WTC11 (cell line): ENCODE data around the gene SEMA3F. TPM values are rescaled to one million over a fixed set of nuclear protein-coding genes. Genes with fewer than 3 reads are reported as not detected.
A peak's percentile ranks its signal among the peaks of the same experiment; 100 is the strongest.

Source experiments
- ATAC-seq: fragments of 200-7000 bp; cut with Tn5 transposase; 2 replicates; pipeline ENCODE4 v1.10.0; 2021; ENCODE audit warnings: mild to moderate bottlenecking, moderate library complexity
- CTCF ChIA-PET: fragments of 300-600 bp; sonication (Branson Sonifier 250); formaldehyde crosslinking; loops from one replicate; lab custom pipeline; 2021; ENCODE audit warnings: antibody characterized with exemption; lab: Charles Lee
- POLR2A ChIA-PET: fragments of 350-600 bp; sonication (Branson Sonifier 250); formaldehyde crosslinking; loops from one replicate; lab custom pipeline; 2021; ENCODE audit warnings: antibody characterized with exemption; lab: Charles Lee
- DNase-seq: peaks from one replicate; pipeline ENCODE4 v3.0.0; 2021; ENCODE audit warnings: low spot score
- H3K27ac Mint-ChIP-seq: 2 replicates; pipeline ENCODE4 v1.8.0; 2021; ENCODE audit warnings: mixed read lengths
- H3K27me3 Mint-ChIP-seq: 2 replicates; pipeline ENCODE4 v1.8.0; 2021; ENCODE audit warnings: low read depth, mild to moderate bottlenecking, moderate library complexity, mixed read lengths
- H3K36me3 Mint-ChIP-seq: 2 replicates; pipeline ENCODE4 v1.8.0; 2021; ENCODE audit warnings: mixed read lengths
- H3K4me1 Mint-ChIP-seq: 2 replicates; pipeline ENCODE4 v1.8.0; 2022; ENCODE audit warnings: mixed read lengths
- H3K4me3 Mint-ChIP-seq: 2 replicates; pipeline ENCODE4 v1.8.0; 2021; ENCODE audit warnings: mild to moderate bottlenecking, moderate library complexity, mixed read lengths
- H3K9me3 Mint-ChIP-seq: 2 replicates; pipeline ENCODE4 v1.8.0; 2021; ENCODE audit warnings: mixed read lengths
- ATF3 ChIP-seq: sonication (generic); formaldehyde crosslinking; conservative IDR thresholded peaks from 2 replicates; pipeline ENCODE4 v1.8.1; 2022; ENCODE audit warnings: mild to moderate bottlenecking, missing genetic modification reagents
- ERG ChIP-seq: fragments of 250-450 bp; sonication (Bioruptor Pico); IDR thresholded peaks from 2 replicates; pipeline ENCODE4 v1.8.0; 2021; ENCODE audit warnings: mild to moderate bottlenecking
- FOXP4 ChIP-seq: sonication (generic); formaldehyde crosslinking; IDR thresholded peaks from 2 replicates; pipeline ENCODE4 v1.8.0; 2022; ENCODE audit warnings: mild to moderate bottlenecking, missing genetic modification reagents
- GRHL2 ChIP-seq: fragments of 250-450 bp; sonication (Bioruptor Pico); IDR thresholded peaks from 2 replicates; pipeline ENCODE4 v1.8.0; 2022; ENCODE audit warnings: mild to moderate bottlenecking, moderate library complexity; ENCODE audit not compliant: insufficient replicate concordance, severe bottlenecking
- HMGA2 ChIP-seq: fragments of 250-450 bp; sonication (Bioruptor Pico); IDR thresholded peaks from 2 replicates; pipeline ENCODE4 v1.4.0; 2021; ENCODE audit warnings: mild to moderate bottlenecking, moderate library complexity
- IRF2 ChIP-seq: sonication (generic); formaldehyde crosslinking; IDR thresholded peaks from 2 replicates; pipeline ENCODE4 v1.8.0; 2022; ENCODE audit warnings: low read depth, missing genetic modification reagents, borderline replicate concordance
- JUN ChIP-seq: sonication (generic); formaldehyde crosslinking; IDR thresholded peaks from 2 replicates; pipeline ENCODE4 v1.8.0; 2023; ENCODE audit warnings: mild to moderate bottlenecking, missing genetic modification reagents
- KAT7 ChIP-seq: sonication (generic); formaldehyde crosslinking; IDR thresholded peaks from 2 replicates; pipeline ENCODE4 v1.8.1; 2023; ENCODE audit warnings: missing genetic modification reagents, mild to moderate bottlenecking, borderline replicate concordance
- MLX ChIP-seq: sonication (generic); formaldehyde crosslinking; IDR thresholded peaks from 2 replicates; pipeline ENCODE4 v1.8.1; 2023; ENCODE audit warnings: mild to moderate bottlenecking, missing genetic modification reagents, moderate library complexity
- MXD4 ChIP-seq: fragments of 250-450 bp; sonication (Bioruptor Pico); IDR thresholded peaks from 2 replicates; pipeline ENCODE4 v1.8.0; 2021; ENCODE audit warnings: mild to moderate bottlenecking, moderate library complexity, borderline replicate concordance
- NFYB ChIP-seq: sonication (generic); formaldehyde crosslinking; conservative IDR thresholded peaks from 2 replicates; pipeline ENCODE4 v1.8.0; 2022; ENCODE audit warnings: low read depth, missing genetic modification reagents
- OVOL2 ChIP-seq: fragments of 250-450 bp; sonication (Bioruptor Pico); IDR thresholded peaks from 2 replicates; pipeline ENCODE4 v1.9.0; 2021; ENCODE audit warnings: mild to moderate bottlenecking, borderline replicate concordance
- SMAD4 ChIP-seq: sonication (generic); formaldehyde crosslinking; IDR thresholded peaks from 2 replicates; pipeline ENCODE4 v1.8.0; 2022; ENCODE audit warnings: mild to moderate bottlenecking, missing genetic modification reagents
- TEAD4 ChIP-seq: sonication (generic); formaldehyde crosslinking; IDR thresholded peaks from 2 replicates; pipeline ENCODE4 v1.8.0; 2022; ENCODE audit warnings: mild to moderate bottlenecking, missing genetic modification reagents
- USF2 ChIP-seq: sonication (generic); formaldehyde crosslinking; IDR thresholded peaks from 2 replicates; pipeline ENCODE4 v1.8.1; 2023; ENCODE audit warnings: mild to moderate bottlenecking, missing genetic modification reagents, moderate library complexity
- ZBTB21 ChIP-seq: sonication (generic); formaldehyde crosslinking; IDR thresholded peaks from 2 replicates; pipeline ENCODE4 v1.8.1; 2023; ENCODE audit warnings: mild to moderate bottlenecking, missing genetic modification reagents, borderline replicate concordance
- ZNF232 ChIP-seq: sonication (generic); formaldehyde crosslinking; IDR thresholded peaks from 2 replicates; pipeline ENCODE4 v1.8.0; 2022; ENCODE audit warnings: mild to moderate bottlenecking, missing genetic modification reagents
- ZNF317 ChIP-seq: sonication (generic); formaldehyde crosslinking; IDR thresholded peaks from 2 replicates; pipeline ENCODE4 v1.8.1; 2023; ENCODE audit warnings: low read depth, mild to moderate bottlenecking, moderate library complexity, missing genetic modification reagents, borderline replicate concordance
- ZNF396 ChIP-seq: fragments of 250-450 bp; sonication (Bioruptor Pico); IDR thresholded peaks from 2 replicates; pipeline ENCODE4 v1.8.0; 2021; ENCODE audit warnings: mild to moderate bottlenecking, moderate library complexity, borderline replicate concordance
- ZNF423 ChIP-seq: fragments of 250-450 bp; sonication (Bioruptor Pico); IDR thresholded peaks from 2 replicates; pipeline ENCODE4 v2.1.2; 2022; ENCODE audit warnings: mild to moderate bottlenecking, moderate library complexity
- total RNA-seq: library from RNA; stranded (reverse); gene quantifications from 3 replicates; pipeline ENCODE4 v1.2.3, GENCODE V29; 2021
- TF ChIP-seq, protein P1 (sequence below): fragments of 250-450 bp; sonication (Bioruptor Pico); IDR thresholded peaks from 2 replicates; pipeline ENCODE4 v1.9.0; 2021; ENCODE audit warnings: mild to moderate bottlenecking

Gene SEMA3F
- total RNA-seq, 1 experiment from 2014 or later: 49.0 TPM

DNA sequence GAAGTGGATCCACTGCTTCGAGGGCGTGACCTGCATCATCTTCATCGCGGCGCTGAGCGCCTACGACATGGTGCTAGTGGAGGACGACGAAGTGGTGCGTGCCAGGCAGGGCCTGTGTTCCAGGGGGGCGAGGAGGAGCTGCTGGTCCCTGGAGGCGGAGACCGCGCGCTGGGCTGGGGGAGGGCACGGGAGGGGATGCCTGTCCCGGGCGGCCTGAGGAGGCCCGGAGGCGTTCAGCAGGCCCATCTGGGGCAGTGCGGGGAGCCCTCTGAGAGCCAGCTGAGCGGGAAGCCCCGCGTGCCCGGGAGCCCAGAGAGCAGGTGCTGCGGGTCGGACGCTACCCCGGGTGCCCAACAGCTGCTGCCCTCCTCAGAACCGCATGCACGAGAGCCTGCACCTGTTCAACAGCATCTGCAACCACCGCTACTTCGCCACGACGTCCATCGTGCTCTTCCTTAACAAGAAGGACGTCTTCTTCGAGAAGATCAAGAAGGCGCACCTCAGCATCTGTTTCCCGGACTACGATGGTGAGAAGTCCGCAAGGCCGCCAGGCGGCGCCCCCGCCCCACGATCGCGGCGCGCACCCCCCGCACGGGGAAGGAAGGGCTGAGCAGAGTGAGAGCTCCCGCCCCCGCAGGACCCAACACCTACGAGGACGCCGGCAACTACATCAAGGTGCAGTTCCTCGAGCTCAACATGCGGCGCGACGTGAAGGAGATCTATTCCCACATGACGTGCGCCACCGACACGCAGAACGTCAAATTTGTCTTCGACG lies 39.2 kb downstream of the SEMA3F start (continued):
- TF ChIP-seq, protein P1, sequence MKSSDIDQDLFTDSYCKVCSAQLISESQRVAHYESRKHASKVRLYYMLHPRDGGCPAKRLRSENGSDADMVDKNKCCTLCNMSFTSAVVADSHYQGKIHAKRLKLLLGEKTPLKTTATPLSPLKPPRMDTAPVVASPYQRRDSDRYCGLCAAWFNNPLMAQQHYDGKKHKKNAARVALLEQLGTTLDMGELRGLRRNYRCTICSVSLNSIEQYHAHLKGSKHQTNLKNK (CRISPR knock-in tag): no peak
- TF ChIP-seq JUN (CRISPR knock-in tag): no peak
- TF ChIP-seq OVOL2 (CRISPR knock-in tag): no peak
- no peak for TF ChIP-seq FOXP4 (CRISPR knock-in tag)
- no peak for TF ChIP-seq MXD4 (CRISPR knock-in tag)
- no peak for TF ChIP-seq IRF2 (CRISPR knock-in tag)
- TF ChIP-seq ZNF232 (CRISPR knock-in tag): peak; percentile 78
- TF ChIP-seq USF2 (CRISPR knock-in tag): peak; percentile 38; the same call in 1 of the 2 replicates
- no peak for TF ChIP-seq NFYB (CRISPR knock-in tag)
- no peak for TF ChIP-seq ZNF396 (CRISPR knock-in tag)
- no peak for TF ChIP-seq GRHL2 (CRISPR knock-in tag)
- TF ChIP-seq ERG (CRISPR knock-in tag): no peak
- no peak for TF ChIP-seq TEAD4 (CRISPR knock-in tag)
- TF ChIP-seq ZNF317 (CRISPR knock-in tag): no peak

DNA sequence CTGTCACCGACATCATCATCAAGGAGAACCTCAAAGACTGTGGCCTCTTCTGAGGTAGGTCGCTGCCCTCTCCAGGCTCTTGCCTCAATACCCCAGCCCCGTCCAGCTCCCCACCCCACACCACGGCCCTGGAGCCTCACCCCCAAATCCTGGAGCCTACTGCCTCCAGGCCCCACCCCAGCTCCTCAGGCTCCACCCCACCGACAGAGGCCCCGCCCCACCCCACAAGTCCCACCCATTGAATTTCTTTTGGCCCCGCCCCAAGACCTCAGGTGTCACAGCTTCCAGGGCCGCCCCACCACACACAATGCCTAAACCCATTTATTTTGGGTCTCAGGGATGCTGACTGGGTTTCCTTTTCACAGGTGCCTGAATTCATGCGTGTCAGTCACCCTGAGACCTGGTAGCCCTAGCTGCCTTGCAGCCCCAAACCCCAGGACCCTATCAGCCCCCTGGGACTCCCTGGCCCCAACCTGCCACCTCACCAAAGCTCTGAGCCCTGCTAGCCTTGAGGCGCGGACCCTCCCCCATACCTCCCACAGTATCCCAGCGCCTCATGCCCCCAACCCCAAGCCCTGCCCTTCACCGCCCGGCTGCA lies 39.9 kb downstream of the SEMA3F start:
- Mint-ChIP-seq H3K4me3 (peak overlapping the region; percentile 51), H3K27me3 (peaks cover 9% of the 10 kb centered on the region), H3K36me3 (no peaks in the 10 kb centered on the region), H3K9me3 (no peaks in the 10 kb centered on the region), H3K27ac (no peak overlapping the region), H3K4me1 (peaks cover 6% of the 10 kb centered on the region)
- TF ChIP-seq KAT7 (CRISPR knock-in tag) (no peak), HMGA2 (CRISPR knock-in tag) (no peak), SMAD4 (no peak), ZNF232 (CRISPR knock-in tag) (0 out of 2 replicates have a peak, but pooled peaks have one; percentile 12), ATF3 (CRISPR knock-in tag) (no peak), ZNF423 (CRISPR knock-in tag) (no peak), ZBTB21 (0 out of 2 replicates have a peak, but pooled peaks have one; percentile 7), MLX (CRISPR knock-in tag) (no peak)
- DNase-seq (peak; percentile 72), ATAC-seq (peak; percentile 74)
- POLR2A ChIA-PET: interaction anchor here (0.7 to 2.4 kb wide), 9 partner anchors 11 to 82 kb away, joined by 3 to 11 read pairs (median 5); partner anchors contain the start of genes GNAI2, SEMA3B and SLC38A3
- CTCF ChIA-PET: interaction anchor here (0.5 to 7.2 kb wide), 42 partner anchors 9 to 531 kb away, joined by 3 to 604 read pairs (median 6); partner anchors contain the start of genes GNAI2, HYAL1, HYAL3 and IFRD2
